CD4-positive, alpha-beta T cell treated with Interleukin-6 for 4 hours (primary cell): ENCODE data around the gene MINDY2.

ENCODE experiments used
- DNase-seq: peaks from one replicate; pipeline ENCODE4 v3.0.0-alpha.2; 2020; ENCODE audit warnings: mixed read lengths

The MINDY2 gene

DNA sequence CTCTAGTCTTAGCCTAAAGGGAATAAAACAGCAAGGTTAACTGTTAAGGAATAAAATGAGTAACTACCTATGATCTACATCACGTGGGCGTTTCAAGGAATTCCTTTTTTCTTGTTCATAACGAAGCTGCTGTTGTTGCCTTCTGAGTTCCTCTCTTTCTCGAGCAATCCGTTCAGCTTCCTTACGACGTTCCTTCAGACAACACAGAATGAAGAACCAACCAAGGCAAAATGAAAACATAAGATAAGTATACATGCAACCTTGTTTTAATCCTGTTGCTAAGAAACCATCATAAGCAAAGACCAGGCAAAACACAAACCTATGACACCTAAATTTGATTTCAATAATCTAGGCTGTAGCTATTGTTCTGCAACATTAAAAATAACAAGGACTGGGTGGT, 118.3 kb downstream of the MINDY2 start:
- DNase-seq = no peak

DNA sequence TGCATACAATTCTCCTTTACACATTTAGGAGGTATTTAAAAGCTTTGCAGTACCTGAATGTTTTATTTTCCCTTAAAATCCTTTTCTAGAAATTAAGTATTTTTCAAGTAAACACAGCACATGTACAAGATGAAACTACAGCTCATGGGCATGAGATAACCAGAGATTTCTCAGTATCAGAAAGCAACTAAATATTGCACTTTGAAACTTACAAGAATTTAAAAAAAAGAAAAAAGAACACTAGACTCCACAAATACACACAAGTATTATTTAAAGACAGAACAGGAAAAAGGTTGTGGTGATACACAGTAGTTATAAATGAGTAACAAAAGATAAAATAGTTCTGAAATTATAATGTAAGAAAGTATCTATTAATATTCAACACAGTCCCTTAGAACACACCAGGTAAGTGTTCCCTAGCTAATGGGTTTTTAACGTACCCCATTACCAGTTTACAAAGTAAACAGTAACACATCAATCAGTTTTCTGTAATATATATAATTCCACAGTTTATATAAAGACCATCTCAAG, 127.1 kb downstream of the MINDY2 start:
- no peak for DNase-seq

DNA sequence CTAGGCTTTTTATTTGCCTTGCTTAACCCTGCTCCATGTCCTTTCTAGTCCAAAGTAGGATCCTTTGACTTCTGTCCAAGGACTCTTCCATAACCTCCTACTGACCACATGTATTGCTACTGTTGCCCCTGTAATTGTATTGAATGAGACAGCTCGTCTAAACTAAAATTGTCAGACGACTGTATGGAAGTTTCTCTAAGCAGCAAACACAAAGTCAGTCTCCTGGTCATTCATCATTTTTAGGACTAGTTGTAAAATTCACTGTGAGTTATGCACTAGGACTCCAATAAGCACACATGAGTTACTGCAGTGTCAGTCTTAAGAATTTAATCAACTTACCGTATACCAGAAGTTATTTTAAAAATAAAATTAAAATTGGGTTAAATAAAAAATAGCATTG, 129.5 kb downstream of the MINDY2 start:
- DNase-seq = no peak

DNA sequence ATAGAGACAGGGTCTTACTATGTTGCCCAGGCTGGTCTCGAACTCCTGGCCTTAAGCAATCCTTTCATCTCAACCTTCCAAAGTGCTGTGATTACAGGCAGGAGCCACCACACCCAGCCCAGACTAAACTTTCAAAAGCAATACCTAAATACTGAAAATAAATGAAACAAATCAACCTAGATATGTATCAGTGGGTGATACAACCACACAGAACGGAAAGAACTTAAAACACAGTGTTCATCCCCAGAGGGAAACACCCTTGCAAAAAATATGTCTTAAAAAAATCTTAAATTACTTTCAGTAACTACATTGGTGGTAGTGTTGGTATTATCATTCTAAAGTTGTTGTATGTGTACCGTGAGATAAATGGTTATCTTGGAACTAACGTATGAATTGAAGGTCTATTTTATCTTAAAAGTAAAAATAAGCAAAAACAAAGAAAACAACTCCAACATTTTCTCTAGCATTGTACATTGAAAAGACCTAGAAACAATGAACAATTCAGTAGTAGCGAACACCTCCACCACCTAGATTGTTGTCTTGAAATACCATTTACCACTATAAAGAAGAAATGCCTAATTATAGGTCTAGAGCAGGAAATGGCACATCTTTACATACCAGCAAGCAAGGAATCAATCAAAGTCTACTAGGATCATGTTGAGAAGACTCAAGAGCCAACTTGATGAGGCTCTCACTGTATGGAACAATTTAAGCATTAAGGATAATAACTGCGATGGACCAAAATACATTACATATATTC, 137.6 kb downstream of the MINDY2 start:
- DNase-seq = no peak

DNA sequence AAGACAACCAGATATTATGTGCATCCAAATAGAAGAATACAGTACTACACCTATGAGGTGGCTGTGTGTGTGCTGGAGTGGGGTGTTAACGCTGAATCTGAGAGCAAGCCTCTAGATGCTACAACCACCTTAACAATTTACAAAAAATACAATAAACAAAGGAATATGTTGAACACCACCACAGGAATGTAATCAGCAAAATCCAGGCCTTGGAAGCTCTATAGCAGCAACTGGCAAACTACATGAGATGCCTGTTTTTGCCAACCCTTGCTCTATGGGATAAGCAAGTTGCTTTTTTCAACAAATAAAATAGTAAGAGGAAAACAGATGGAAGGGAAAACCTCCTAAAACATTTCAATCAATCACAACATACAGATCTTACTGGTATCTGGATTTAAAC, 138.5 kb downstream of the MINDY2 start:
- no peak for DNase-seq

DNA sequence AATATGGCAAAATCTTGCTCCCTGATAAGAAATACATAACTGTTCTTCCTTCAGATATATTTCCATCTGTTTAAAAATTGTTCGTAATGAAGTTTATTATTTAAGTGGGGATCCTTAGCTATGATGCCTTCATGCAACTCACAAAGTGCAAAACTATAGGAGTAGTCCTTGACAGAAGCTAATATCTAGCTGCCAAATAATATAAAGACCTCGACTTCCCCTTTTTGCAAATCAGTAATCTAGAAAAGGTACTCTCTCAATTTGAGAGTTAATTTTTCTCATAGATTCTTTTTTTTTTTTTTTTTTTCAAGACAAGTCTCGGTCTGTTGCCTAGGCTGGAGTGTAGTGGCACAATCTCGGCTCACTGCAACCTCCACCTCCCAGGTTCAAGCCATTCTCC, 139.4 kb downstream of the MINDY2 start:
- DNase-seq = no peak
